GM18520 (cell line): ENCODE data around the gene SMIM43.

ENCODE experiments used
- ATAC-seq: cut with Tn5 transposase; IDR thresholded peaks from one replicate; pipeline ENCODE4 v1.9.1; 2021; ENCODE audit not compliant: unreplicated experiment

SMIM43 gene

GRCh38 chr4:121764702-121765367 lies at the start of gene SMIM43:
SMIM43 (minus strand) TSS chr4:121765164; CDS start chr4:121765105, 59 bp downstream.
- ATAC-seq: no peak

DNA sequence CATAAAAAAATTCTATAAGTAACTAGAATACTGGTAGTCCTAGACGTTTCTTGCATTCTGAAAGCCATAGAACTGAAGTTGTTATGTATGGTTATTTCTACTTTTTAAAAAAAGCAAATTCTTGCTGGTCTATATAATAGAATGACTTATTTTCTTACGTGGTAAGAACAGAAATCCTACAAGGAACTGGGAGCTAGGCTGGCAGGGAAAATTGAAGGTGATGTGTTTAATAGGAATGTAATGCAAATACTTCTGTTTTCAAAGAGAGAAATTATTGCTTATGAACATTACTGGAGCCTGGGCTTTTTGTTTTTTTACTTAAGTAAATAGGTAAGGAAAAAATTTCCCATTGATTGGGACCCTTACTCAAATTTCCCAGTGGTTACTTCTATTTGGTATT lies 49.8 kb upstream of the SMIM43 start:
- no peak for ATAC-seq

DNA sequence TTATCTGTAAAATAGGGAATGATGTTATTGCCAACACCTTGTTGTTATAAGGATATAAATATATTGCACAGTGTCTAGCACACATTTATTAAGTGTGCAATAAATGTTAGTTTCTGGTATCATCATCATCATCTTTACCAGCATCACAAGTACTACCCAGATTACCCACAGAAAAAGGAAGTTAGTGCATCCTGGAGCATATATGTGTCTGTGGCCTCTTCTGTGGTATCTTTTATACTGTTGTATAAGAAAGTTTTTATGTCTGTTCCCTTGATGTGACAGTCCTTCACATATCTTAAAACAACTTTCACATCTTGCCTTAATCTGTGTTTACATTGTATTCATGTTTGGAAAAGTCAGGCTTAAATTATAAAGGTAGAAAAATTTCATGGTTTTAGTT lies 46.2 kb upstream of the SMIM43 start:
- ATAC-seq: no peak

DNA sequence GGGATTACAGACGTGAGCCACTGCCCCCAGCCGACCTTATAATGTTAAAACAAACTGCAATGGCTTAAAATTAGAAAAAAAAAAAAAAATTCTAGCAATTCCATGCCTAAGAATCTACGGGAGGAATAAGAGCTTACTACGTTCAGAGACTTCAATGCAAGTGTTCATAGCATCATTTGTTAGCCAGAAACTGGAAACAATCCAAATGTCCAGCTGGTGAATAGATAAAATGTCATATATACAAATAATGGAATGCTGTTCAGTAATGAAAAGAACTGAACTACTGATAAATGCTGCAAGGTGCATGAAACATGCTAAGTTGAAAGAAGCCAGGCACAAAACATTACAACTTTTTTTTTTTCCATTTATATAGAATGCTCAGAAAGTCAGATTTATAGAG lies 41.4 kb upstream of the SMIM43 start:
- ATAC-seq: no peak

- ATAC-seq: no peak
Measured at GRCh38 chr4:121801715-121802075, 36.7 kb upstream of the SMIM43 start.

- peak; percentile 61 for ATAC-seq
Measured at GRCh38 chr4:121800961-121801714, 36.2 kb upstream of the SMIM43 start, which contains the start of gene EXOSC9. EXOSC9 (plus strand) TSS chr4:121801323; CDS start chr4:121801425, 102 bp downstream.

DNA sequence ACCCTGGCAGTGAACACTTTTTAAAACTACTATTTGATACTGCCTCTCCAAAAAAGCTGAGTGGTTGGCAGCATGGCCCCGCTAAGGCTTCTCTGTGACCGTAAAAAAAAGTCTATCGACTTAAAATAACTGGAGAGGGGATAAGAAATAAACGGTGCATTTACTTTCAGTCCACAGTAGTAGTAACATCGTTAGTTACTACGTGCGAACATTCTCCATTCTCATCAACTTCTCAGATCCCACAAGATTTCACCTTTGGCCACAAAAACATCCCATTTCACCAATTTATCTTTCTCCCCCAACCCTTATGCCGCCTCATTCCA lies 35.6 kb upstream of the SMIM43 start:
- ATAC-seq: peak; percentile 10

DNA sequence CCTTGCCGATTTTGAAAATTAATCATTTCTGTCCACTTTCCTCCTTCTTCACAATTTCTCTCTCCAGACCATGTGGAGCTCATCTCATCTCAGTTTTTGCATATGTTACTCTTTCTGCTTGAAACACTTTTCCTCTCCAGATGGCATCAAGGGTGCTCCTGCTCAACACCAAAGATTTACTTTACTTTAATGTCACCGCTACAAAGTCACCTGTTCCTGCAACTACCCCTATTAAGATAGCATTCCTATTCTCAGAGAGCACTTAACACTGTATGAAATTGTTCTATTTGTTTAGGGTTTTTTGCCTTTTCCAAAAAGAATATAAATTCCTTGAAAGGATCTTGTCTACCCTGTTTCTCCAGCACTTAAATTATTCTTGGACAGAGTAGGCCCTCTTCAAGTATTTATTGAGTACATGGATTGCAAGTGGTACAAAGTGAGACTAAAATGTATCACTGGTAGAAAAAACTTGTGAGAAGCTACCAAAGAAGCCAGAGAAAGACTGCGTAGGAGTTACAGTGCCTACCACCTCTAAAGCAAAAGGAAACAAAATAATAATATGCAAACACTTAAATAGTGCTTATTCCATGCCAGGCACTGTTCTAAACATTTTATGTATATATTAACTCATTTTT lies 35.0 kb upstream of the SMIM43 start:
- ATAC-seq: no peak

DNA sequence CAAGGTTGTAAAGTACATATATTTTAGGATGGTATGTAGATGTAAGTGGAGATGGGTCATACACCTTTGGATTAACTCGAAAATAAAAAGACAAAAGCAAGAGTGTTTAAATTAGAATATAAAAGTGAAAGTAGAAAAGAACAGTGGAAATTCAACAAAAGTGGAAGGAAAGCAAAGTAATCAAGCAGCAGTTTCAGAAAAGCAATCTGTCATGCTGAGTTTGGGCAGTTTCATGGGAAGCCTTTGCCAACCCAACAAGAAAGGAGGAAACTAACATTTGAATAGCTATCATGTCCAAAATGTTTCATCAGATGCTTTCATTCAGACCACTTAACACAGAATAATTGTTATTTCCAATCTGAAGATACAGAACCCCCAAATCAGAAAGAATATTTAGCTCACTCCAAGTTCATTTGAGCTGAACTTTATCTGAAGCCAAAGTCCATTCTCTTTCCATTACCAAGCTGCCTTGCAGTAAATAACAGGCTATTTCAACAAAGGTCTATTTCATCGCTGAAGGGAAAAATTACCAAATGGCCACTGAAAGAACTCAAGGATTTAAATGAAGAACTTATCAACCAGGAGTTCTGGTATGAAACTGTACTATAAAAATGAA lies 34.4 kb upstream of the SMIM43 start:
- ATAC-seq: no peak

DNA sequence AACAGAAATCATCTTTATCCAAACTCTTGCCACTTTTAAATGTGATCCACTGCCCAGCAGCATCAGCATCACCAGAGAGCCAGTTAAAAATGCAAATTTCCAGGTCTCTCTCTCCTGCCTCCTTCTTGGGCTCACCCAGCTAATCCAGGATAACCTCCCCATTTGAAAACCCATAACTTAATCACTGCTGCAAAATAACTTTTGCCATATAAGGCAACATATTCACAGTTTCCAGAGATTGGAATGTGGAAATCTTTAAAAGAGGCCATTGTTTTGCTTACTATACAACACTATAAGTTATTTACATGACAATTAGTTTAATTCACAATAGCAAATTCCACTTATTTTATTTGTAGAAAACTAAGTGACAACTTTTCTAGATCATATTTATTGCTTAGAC lies 31.3 kb upstream of the SMIM43 start:
- no peak for ATAC-seq

- no peak for ATAC-seq
Measured at GRCh38 chr4:121794505-121795188, 29.7 kb upstream of the SMIM43 start.

- ATAC-seq: no peak
Measured at GRCh38 chr4:121792966-121793365, 28.0 kb upstream of the SMIM43 start.

DNA sequence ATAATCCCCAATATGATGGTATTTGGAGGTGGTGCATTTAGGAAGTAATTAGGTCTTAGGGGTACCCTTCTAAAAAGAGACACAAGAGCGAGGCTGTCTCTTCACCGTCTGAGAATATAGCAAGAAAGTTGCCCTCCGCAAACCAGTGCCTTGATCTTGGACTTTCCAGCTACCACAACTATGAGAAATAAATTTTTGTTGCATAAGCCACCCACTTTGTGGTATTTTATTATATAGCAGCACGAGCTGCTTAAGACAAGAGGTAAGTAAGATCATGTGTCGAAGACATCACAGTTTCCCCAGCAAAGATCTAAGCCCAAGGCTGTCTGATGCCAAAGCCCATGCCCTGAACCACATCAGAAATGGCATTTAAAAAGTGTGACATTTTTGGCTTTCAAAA lies 26.5 kb upstream of the SMIM43 start:
- ATAC-seq: no peak

DNA sequence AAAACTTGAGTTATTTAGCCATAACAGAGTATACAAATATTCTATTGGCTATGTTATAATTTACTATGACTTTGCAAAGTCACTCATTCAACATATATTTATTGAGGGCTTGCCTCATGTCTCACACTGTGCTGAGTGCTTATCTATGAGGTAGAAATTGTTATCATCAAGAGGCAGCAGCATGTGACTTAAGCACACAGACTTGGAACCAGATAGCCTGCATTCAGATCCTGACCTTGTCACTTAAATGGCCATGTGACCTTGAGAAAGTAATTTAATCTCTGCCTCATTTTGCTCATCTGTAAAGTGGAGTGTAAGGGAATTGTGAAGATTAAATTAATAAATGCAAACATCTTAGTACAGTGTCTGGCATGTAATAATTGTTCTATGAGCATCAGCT lies 26.0 kb upstream of the SMIM43 start:
- no peak for ATAC-seq

DNA sequence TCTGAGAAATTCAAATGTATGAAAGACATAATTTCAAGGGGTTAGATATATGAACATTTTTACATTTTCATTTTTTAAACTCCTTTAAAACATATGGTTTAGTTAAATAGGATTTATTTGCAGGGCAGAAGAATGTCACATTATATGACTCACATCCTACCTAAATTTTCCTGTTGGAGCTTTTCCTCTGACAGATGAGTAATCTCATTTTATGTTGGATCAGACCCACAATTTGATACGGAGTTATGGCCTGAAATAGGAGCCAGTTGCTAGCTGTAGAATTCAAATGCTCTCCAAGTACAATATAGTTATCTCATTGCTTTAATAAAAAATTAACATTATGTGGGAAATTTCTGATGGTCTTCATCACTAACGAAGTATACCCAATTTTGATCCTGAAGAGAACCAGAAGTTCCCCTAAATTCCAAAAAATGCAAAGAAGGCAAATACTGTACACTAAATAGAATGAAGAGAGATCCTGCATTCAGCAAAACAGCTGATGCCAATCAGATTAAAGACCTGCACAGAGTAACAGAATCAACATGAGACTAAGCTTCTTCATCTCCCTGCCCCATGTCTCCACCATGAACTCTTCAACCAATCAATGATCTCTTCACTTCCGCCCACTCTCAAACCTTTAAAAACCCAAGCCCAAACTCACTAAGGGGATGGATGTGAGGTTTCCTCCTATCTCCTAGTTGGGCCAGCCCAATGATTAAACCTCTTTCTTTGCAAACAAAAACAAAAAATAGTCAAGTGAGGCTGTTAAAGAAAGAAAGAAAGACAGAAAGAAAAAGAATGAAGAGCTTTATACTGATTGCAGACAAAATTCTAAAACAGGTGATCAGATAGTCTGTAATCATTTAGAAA lies 25.2 kb upstream of the SMIM43 start:
- no peak for ATAC-seq

DNA sequence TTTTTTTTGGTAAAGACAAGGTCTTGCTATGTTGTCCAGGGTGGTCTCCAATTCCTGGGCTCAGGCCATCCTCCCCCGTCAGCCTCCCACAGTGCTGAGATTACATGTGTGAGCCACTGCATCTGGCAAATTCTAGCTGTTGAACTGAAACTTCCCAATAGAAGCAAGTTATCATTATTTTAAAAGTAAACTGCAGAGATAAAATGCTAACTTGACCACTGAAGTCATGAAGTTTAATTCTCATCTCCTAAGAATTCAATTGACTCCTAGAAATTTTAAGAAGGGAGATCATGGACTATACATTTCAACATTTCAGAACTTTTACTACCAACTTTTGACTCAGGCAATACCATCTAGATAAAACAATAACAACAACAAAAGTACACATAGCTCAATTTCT lies 24.5 kb upstream of the SMIM43 start:
- no peak for ATAC-seq

DNA sequence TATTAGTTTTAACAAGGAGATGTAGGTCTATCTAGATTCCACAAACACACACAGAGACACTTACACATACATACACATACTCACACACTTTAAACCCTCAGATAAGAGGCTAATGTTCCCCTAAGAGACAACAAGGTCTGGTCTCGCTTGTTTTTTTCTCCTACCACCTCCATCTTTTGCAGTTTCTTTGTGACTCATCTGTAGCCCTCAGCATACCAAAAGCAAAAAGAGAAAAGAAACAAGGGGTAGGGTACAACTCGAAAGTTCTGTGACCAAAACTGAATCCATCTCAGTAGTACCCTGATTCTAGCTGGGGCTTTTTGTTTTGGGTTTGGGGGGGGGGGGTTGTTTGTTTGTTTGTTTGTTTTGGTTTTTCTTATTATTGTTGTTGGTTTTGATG lies 23.9 kb upstream of the SMIM43 start:
- ATAC-seq: peak; percentile 77

DNA sequence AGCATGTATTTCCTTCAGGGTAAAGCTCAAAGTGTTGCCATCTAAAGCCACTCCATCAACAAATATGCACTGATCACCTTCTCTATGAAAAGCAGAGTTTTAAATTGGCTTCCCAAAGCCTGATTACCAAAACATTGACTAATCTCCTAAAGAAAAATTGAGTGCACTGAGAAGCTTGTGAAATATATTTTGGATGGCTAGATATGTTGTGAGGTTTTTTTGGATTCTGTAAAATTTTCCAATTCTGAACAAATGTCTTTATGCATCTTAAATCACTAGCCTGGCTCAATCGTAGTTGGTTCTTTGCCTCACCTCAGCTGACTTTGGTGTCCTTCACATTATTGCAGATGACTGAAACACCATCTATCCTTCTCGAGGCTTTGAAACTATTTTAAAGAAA lies 21.3 kb upstream of the SMIM43 start:
- ATAC-seq: no peak

GRCh38 chr4:121785479-121785878 lies 20.5 kb upstream of the SMIM43 start:
- no peak for ATAC-seq

DNA sequence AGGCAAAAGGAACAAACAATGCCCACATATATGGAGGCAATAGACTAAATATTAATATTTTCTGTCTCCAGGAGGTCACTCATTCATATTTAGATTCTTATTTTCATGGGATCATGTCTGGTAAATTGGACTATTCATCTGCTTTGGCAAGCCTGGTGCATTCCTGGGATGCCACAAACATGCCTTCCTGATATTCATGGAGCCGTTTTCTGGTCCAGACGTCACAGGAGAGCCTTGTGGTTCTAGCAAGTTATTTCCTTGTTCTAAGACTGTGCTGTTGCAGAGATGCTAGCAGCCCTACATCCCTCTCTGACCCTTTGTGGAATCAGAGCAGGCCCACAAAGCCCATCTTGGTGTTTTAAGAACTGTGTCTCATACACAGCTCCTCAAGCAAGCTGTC lies 20.0 kb upstream of the SMIM43 start:
- ATAC-seq: no peak
